Activated CD4-positive, alpha-beta T cell treated with anti-CD3 and anti-CD28 coated beads, Interleukin-2, Interleukin-6, amounts not matched to agents 100 ng/mL and 50 ng/mL, durations not matched to agents 16 hours and 8 hours (primary cell): ENCODE data around the gene RGL1.

Experiments
- DNase-seq: peaks from one replicate; pipeline ENCODE4 v3.0.0-alpha.2; 2020

Gene RGL1

DNA sequence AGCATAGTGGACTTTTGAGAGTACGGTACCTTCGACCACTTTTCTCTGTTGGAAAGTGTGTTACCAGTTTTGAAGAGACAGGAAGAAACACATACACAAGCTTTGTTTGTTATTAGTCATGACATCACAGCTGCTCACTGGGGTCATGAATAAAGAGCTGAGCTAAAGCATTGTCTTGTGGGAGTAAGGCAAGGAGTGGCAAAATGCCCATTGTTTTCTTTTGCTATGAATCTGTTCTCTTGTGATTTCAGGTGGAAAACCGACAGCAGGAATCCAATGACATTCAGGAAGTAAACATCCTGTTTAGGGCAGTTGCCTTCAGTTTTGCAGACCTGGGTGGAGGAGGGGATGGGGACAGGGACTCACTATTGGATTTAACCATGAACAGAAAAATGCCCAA, 66.2 kb downstream of the RGL1 start:
- no peak for DNase-seq

GRCh38 chr1:183871601-183872000, 66.7 kb downstream of the RGL1 start:
- no peak for DNase-seq

DNA sequence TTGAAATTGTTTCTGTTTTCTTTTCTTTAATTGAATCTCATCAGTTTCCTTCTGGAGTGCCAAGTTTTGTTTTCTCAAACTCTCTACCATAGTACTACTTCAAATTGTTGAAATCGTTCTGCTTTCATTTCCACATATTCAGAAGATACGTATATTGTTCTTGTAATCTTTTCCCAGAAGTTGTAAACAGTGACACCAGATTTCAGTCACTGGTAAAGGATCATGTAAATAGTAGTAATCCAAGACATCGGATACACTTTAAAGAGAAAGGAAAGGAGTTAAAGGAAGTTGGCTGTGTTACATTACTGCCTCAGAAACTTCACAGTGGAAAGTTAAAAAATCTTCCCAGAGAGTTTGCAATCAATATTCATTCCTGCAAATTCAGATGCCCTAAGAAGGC, 67.5 kb downstream of the RGL1 start:
- no peak for DNase-seq

DNA sequence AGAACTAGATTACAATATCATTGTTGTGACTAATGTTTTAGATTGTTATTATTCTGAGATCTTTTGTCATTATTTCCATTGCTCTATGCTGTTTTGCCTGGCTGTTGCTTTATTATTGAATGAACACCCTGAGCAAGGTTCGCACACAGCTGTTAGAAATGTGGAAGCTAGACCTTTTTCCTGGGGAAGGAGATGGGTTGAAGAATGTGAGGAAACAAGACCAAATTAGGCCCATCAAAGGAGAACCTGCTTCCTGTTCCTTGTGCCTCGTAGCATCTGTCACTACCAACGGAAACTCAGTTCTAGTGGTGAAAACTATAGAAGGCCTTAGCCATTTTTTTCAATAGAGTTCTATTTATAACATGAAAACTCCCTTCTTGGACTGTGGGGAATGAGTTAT, 68.7 kb downstream of the RGL1 start:
- DNase-seq: no peak

DNA sequence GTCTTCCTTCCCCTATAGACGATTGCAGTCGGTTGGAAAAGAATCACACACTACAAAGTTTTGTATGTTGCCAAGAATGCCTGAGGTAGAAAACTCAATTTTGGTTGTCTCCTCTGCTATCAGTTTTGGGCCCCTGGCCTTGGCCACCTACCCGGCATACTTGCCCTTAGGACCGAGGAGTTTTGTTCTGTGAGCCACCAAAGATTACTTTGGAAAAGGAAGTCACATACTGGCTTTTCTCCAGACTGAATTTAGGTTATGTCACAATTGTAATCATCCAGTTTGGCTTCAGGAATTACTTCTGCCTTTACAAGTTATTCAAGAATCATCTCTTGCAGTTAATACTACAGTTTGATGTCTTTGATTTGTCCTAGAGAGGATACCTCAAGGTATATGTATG, 71.4 kb downstream of the RGL1 start:
- no peak for DNase-seq

DNA sequence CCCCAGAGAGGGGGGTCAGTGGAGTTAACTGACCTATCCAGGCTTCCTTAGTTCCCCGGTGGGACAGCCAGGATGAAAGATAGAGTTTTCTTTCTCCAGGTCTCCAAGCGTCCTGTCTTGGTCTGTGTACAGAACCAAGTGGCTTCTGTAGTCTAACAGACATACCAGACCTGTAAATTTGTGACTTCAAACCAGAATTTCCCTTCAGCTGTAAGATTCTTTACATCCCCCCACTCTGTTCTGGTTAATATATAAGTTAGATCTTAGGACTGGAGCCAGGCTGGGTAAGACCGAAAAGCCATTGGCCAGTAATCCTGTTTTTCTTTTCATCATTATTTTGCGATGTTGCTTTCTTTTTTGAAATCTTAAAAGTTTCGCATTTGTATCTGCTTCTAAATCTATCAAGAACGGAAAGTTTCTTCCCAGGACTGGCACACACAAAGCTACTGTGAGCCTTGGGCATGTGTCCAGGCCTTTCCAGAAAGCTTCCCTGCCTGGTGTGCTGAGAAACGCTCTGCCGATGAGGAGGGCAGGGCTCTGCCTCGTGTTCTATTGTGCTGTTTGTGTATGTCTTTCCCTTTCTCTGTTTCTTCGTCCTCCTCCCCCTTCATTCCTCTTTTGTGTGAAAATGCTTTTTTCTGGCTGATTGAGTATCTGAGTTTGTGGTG, 72.3 kb downstream of the RGL1 start:
- DNase-seq: no peak

GRCh38 chr1:183879494-183879893, 74.6 kb downstream of the RGL1 start:
- DNase-seq: no peak

- DNase-seq: no peak
These were observed 75.0 kb downstream of the RGL1 start for GRCh38 chr1:183879966-183880365.

DNA sequence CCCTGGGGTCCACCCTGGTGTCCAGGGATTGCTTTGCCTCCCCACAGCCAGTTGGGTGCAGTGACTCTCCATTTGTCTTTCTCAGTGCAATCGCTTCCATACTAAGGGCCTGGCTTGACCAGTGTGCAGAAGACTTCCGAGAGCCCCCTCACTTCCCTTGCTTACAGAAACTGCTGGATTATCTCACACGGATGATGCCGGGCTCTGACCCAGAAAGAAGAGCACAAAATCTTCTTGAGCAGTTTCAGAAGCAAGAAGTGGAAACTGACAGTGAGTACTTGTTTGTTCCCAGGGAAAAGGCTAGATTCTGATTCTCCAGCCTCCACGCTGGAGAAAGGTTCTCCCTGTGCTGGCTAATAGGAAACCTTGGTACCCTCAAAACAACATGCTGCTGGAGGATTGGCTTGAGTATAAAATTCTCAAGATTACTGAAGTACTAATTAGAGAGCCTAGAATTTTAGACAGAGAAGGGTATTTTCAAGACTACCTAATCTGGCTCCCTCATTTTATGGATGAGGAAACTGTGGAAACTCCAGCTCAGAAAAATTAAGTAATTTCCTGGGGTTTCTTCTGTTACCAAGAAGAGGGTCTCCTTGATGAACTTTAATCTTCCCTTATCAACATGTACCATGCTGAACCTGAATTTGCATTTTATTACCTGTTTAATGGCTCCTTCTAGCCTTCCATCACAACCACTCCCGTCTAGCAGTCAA, 75.8 kb downstream of the RGL1 start:
- DNase-seq: no peak

DNA sequence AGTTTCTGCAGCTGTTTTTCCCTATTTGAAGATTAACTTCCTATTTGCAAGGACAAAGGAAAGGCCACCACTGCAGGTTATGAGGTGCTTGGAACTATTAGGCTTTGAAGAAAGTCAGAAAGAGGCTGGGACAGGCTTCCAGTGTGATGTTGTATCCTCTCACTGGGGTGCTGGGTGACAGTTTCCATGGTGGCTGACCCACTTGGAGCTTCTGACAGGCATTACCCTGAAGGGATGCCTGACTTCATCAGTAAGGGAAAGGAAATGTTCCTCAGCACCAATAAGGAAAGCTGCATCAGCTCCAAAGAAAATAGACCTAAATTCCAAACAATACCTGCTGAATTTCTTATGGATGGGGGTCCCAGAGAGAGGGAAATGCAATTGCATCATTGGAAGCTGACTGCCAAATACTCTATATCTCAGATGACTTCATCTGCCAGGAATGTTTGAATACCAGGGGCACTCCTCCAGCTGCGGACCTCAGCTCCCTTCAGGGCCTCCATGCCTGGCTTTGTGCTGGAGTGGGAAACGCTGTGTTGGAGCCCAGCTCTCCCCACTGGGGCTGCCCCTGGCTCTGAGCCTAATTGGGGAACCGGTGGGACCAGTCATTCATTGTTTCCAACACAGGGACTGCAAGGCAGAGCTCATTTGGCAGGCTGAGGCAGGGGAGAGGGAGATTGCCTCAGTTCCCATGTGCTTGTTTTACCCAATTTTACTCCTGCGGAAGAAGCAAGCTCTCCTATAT, 76.6 kb downstream of the RGL1 start:
- DNase-seq: no peak

GRCh38 chr1:183882335-183883167, 77.6 kb downstream of the RGL1 start:
- DNase-seq: no peak

- DNase-seq: no peak
These were observed 78.7 kb downstream of the RGL1 start for GRCh38 chr1:183883623-183884022.

- DNase-seq: no peak
These were observed 79.6 kb downstream of the RGL1 start for GRCh38 chr1:183884526-183884925.

GRCh38 chr1:183885142-183885735, 80.3 kb downstream of the RGL1 start:
- no peak for DNase-seq

DNA sequence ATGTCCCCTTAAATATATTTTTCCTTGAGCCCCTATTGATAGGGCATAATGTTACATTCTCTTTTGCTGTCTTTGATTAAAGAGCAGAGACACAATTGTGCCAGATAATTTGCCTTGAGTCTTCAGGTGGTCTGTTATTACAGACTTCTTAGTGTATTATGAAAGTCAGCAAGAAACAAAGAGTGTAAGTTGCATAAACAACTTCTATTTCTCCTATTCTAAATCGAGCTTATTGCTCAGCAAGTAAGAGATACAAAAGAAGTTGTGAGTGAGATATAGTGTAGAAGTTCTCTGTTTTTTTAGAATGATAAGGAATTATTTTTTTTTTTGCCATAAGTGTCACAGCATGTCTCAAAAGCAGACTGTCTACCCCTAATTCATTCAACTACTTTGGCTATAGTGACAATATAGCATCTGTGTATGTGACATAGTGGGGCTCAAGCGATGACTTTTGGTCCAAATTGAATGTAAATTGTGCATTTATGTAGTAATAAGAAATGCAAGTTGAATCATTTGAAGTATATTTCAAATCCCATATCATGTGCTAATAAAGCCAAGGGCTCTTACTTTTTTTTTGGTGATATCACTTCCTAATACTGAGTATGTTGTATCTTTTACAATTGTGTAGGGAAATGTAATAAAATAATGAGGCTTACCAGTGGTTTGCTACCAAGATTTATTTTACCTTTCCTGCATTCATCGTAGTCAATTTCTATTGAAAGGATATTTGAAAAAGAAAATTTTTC, 81.3 kb downstream of the RGL1 start:
- DNase-seq: no peak

DNA sequence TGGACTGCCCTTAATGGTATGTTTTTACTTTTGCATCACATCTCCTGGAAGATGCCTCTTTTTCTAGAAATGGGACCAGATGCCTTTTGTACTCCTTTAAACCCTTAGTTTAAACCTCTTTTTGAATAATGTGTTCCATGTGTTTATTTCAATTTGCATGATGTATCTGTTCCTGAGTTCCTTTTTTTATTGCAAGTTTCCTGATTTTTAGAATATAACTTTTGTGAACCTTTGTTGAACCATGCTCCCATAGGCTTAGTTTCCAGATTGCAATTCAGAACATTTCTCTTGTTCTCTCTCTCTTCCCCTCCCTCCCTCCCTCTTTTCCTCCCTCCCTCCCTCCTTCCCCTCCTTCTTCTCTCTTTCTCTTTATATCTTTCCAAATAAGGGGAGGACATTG, 81.9 kb downstream of the RGL1 start:
- no peak for DNase-seq

DNA sequence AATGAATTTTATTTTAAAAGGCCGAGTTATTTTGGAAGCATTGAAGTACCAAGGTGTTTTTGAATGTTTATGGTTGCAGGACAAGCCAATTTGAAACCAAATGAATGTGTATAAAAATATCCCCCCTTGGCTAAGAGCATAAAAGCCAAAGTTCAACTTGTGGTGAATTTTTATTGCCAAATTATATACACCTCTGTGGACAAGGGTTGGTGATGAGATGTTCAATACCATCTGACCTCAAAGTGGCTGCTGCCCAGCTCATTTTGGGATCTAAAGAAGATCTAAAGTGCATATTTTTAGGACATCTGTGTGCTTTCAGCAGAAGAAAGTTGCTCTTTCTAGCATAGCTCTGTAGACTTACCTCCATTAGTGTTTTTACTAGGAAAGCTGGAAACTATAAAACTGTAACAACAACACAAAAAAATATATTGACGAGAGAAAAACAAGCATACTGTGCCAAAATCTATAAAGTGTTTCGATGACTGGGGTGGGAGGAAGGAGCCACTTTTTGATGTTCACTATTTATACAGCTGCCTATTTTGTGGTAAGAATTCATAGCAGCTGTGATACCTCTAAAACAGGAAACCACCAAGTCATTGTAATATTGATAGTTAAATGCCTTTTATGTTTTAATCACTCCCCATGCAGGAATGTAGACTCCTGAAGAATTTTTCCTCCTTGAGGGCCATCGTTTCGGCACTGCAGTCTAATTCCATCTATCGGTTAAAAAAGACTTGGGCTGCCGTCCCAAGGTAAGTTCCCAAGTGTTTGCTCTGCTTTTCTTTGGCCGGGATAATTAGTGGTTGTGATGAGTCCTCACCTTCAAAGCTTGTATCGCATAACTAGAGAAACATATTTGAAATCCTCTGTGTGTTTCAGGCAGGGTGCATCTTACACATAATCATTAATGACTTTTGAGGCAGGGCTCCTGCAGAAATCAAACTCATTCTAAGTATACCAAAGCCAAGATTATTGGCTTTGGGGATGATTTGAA, 83.2 kb downstream of the RGL1 start:
- DNase-seq: no peak

GRCh38 chr1:183889095-183889494, 84.2 kb downstream of the RGL1 start:
- no peak for DNase-seq

DNA sequence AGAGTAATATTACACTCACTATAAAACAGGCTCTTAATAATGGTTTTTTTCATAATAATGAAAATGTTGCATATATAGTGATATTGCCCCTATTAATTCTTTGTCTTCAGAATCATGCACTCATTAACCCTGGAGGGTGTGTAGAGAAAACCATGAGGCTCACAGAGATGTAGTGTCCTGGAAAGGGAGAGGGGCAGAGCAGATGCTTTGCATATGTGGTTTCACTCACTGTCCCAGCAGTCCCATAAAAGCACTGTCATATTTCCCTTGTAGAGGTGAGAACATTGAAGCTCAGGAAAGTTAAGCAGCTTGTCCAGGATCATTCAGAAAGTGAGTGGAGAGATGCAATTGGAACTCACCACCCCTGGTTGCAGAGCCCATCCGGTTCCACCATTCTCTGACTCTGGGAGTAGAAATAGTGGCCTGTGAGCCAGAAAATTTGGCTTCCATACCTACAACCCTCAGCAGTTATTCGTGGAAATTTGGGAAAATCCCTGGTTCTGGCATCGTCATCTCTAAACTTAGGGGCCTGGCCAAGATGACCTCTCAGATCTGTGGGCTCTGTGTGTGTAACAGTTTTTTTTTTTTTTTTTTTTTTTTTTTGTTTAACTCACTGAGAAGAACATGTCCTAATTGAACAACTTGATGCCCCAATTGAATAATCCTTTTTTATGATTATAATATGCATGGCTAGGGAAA, 86.4 kb downstream of the RGL1 start:
- DNase-seq: no peak

GRCh38 chr1:183892351-183892793, 87.5 kb downstream of the RGL1 start:
- DNase-seq: no peak
